Kidney epithelial cell (primary cell): ENCODE measurements around the gene ATP5F1D. TPM values are rescaled to one million over a fixed set of nuclear protein-coding genes. Genes with fewer than 3 reads are reported as not detected.

Source experiments
- DNase-seq: peaks from one replicate; pipeline ENCODE4 v3.0.0-alpha.2; 2010; ENCODE audit warnings: low read depth
- H3K27me3 ChIP-seq: 2 replicates; pipeline ENCODE4 v1.6.0; 2011; ENCODE audit warnings: low read length; ENCODE audit not compliant: control insufficient read depth, insufficient read depth
- H3K36me3 ChIP-seq: 2 replicates; pipeline ENCODE4 v1.5.1; 2011; ENCODE audit warnings: low read length; ENCODE audit not compliant: control insufficient read depth, insufficient read depth
- H3K4me3 ChIP-seq: 2 replicates; pipeline ENCODE4 v1.5.1; 2011; ENCODE audit warnings: low read depth, mild to moderate bottlenecking, control low read depth, low read length
- total RNA-seq: library from RNA; depleted of rRNA; stranded (reverse); fragments of >200 nt; gene quantifications from 2 replicates; pipeline ENCODE4 v1.2.3, GENCODE V29; 2015
- TF ChIP-seq, protein P1 (sequence below): IDR thresholded peaks from 2 replicates; pipeline ENCODE4 v1.5.1; 2011; ENCODE audit warnings: mild to moderate bottlenecking, moderate library complexity, low read length, control low read depth, inconsistent platforms; ENCODE audit not compliant: insufficient read depth, poor library complexity, severe bottlenecking

ATP5F1D gene
- total RNA-seq, 1 donor from 2014 or later: 55.3 TPM

DNA sequence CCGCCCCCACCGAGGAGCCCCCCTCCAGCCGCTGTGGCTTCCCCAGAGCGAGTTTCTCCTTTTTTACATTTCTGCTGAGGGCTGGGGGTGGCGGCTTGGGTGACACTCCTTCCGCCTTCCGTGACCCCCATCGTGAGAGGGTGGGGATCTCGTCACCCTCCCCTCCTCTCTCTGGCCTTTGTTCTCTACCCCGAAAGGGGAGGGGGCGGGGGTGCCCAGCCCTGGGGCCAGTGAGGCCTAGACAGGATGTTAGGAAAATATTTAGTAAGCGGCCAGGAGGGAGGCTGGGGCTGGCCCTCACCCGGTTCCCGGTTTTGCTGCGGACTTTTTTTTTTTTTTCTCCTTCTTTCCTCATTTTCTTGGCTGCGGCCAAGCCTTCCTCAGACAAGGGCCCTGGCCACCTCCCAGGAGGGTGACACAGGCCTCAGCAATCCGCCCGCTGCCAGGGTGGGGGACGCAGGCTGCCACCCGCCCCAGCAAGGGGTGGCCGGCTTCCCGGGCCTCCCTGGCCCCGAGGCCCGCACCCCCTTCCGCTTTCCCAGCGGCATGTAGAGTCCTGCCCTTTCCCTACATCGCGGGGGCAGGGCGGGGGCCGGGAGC, 10.8 kb downstream of the ATP5F1D start:
- TF ChIP-seq, protein P1, sequence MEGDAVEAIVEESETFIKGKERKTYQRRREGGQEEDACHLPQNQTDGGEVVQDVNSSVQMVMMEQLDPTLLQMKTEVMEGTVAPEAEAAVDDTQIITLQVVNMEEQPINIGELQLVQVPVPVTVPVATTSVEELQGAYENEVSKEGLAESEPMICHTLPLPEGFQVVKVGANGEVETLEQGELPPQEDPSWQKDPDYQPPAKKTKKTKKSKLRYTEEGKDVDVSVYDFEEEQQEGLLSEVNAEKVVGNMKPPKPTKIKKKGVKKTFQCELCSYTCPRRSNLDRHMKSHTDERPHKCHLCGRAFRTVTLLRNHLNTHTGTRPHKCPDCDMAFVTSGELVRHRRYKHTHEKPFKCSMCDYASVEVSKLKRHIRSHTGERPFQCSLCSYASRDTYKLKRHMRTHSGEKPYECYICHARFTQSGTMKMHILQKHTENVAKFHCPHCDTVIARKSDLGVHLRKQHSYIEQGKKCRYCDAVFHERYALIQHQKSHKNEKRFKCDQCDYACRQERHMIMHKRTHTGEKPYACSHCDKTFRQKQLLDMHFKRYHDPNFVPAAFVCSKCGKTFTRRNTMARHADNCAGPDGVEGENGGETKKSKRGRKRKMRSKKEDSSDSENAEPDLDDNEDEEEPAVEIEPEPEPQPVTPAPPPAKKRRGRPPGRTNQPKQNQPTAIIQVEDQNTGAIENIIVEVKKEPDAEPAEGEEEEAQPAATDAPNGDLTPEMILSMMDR: no peak
- Histone ChIP-seq H3K27me3 (no peaks in the 10 kb centered on the region), H3K36me3 (peaks cover 10% of the 10 kb centered on the region), H3K4me3 (peak overlapping the region; percentile 71)
- DNase-seq: no peak

- Histone ChIP-seq H3K27me3 (no peaks in the 10 kb centered on the region), H3K4me3 (peak overlapping the region; percentile 71), H3K36me3 (peaks cover 10% of the 10 kb centered on the region)
- DNase-seq: peak; percentile 85
- TF ChIP-seq, protein P1: no peak
These were observed 11.4 kb downstream of the ATP5F1D start for GRCh38 chr19:1252821-1253513.

DNA sequence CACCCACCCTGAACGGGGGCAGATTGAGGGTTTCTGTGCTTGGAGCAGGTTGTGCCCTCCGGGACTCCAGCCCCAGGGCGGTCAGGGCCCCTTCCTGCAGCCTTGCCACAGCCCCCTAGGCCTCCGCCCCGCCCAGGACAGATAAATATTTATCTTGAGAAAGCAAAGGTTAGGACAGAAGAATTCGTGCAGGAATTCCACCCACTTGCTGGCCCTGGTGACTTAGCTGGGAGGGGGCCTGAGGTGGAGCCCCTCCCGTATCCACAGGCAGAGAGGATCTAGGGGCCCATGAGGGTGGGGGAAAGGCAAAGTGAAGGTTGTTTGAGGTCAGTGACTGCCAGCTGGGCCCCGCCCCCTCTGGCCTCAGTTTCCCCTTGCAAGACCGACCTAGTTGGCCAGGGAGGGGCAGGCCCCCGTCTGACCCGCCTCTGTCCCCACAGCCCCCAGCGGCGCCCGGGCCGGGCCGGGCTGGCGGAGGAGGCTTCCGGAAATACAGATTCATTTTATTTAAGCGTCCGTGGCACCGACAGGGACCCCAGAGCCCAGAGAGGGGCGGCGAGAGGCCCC, 12.0 kb downstream of the ATP5F1D start:
- Histone ChIP-seq H3K4me3 (peak overlapping the region; percentile 3), H3K36me3 (peaks cover 10% of the 10 kb centered on the region)
- TF ChIP-seq, protein P1: no peak

GRCh38 chr19:1254081-1254527, 12.6 kb downstream of the ATP5F1D start:
- Histone ChIP-seq H3K36me3 (peaks cover 10% of the 10 kb centered on the region), H3K27me3 (no peaks in the 10 kb centered on the region), H3K4me3 (no peak overlapping the region)
- TF ChIP-seq, protein P1: no peak
- DNase-seq: no peak

More for the DNA sequence above, 12.0 kb downstream of the ATP5F1D start:
- H3K27me3 ChIP-seq: no peaks in the 10 kb centered on the region
- no peak for DNase-seq

- TF ChIP-seq, protein P1: no peak
- no peak overlapping the region for H3K4me3 ChIP-seq
- peaks cover 10% of the 10 kb centered on the region for H3K36me3 ChIP-seq
- no peak for DNase-seq
- no peaks in the 10 kb centered on the region for H3K27me3 ChIP-seq
These were observed 13.1 kb downstream of the ATP5F1D start for GRCh38 chr19:1254530-1255185.
